H1 (cell line): ENCODE data around the gene DPF1. TPM values are rescaled to one million over a fixed set of nuclear protein-coding genes. Genes with fewer than 3 reads are reported as not detected.

Source experiments
- CTCF ChIA-PET: fragments of 300-600 bp; sonication (Branson Sonifier 250); formaldehyde crosslinking; loops from one replicate; lab custom pipeline; 2021; ENCODE audit not compliant: partially characterized antibody; lab: Charles Lee
- POLR2A ChIA-PET: fragments of 300-600 bp; sonication (Branson Sonifier 250); formaldehyde crosslinking; loops from one replicate; lab custom pipeline; 2021; ENCODE audit warnings: inconsistent platforms; ENCODE audit not compliant: partially characterized antibody; lab: Charles Lee
- DNase-seq, 2 experiments: peaks; one replicate each; pipeline versions ENCODE4 v3.0.0 to v3.0.0-alpha.2; 2010 to 2022; ENCODE audit warnings: low spot score in 2 of 2, low read depth in 1 of 2, mixed read lengths in 1 of 2
- FAIRE-seq: peaks from 2 replicates; lab custom pipeline; 2011; peaks lifted over from hg19 to GRCh38; lab: Jason Lieb, UNC
- H2AFZ ChIP-seq: 2 replicates; pipeline ENCODE4 v1.8.1; 2012; ENCODE audit warnings: low read length, inconsistent platforms
- H2AK5ac ChIP-seq: 2 replicates; pipeline ENCODE4 v1.6.1; 2013; ENCODE audit warnings: low read depth, low read length
- H2BK120ac ChIP-seq: replicated peaks from 2 replicates; pipeline ENCODE3; 2013; ENCODE audit warnings: low read depth, low read length, inconsistent platforms
- H2BK12ac ChIP-seq: 2 replicates; pipeline ENCODE4 v1.6.1; 2013; ENCODE audit warnings: low read depth, low read length
- H2BK15ac ChIP-seq: 2 replicates; pipeline ENCODE4 v1.6.1; 2013; ENCODE audit warnings: low read length
- H2BK20ac ChIP-seq: 2 replicates; pipeline ENCODE4 v1.6.1; 2013; ENCODE audit warnings: low read length
- H2BK5ac ChIP-seq: 2 replicates; pipeline ENCODE4 v1.6.1; 2013; ENCODE audit warnings: low read depth, low read length
- H3K14ac ChIP-seq: 2 replicates; pipeline ENCODE4 v1.6.1; 2013; ENCODE audit warnings: inconsistent platforms; ENCODE audit not compliant: insufficient read length
- H3K18ac ChIP-seq: 2 replicates; pipeline ENCODE4 v1.6.1; 2013; ENCODE audit warnings: low read length; ENCODE audit errors: extremely low read depth
- H3K23ac ChIP-seq: 2 replicates; pipeline ENCODE4 v1.6.1; 2013; ENCODE audit warnings: inconsistent platforms; ENCODE audit not compliant: insufficient read length
- H3K23me2 ChIP-seq: 2 replicates; pipeline ENCODE4 v1.6.1; 2013; ENCODE audit warnings: low read depth, low read length
- H3K27ac ChIP-seq: 2 replicates; pipeline ENCODE4 v1.6.1; 2011; ENCODE audit warnings: low read depth, low read length, inconsistent platforms
- H3K27me3 ChIP-seq, 4 experiments: replicated peaks in 1 of 4; 1 replicate in 1 of 4; 2 replicates in 3 of 4; pipeline versions ENCODE4 v1.6.1 to v1.8.1; 2011 to 2013; ENCODE audit warnings: low read length in 3 of 4, mild to moderate bottlenecking in 3 of 4, inconsistent platforms in 2 of 4, mixed read lengths in 2 of 4, moderate library complexity in 1 of 4; ENCODE audit not compliant: control insufficient read depth in 3 of 4, insufficient read depth in 3 of 4; ENCODE audit errors: extremely low read depth in 1 of 4
- H3K36me3 ChIP-seq, 4 experiments: 2 replicates each; pipeline versions ENCODE4 v1.6.1 to v1.8.1; 2011 to 2013; ENCODE audit warnings: mild to moderate bottlenecking in 4 of 4, low read length in 3 of 4, moderate library complexity in 2 of 4, control low read depth in 1 of 4, inconsistent platforms in 1 of 4; ENCODE audit not compliant: insufficient read depth in 4 of 4, control insufficient read depth in 2 of 4
- H3K4ac ChIP-seq: replicated peaks from 2 replicates; pipeline ENCODE3; 2013; ENCODE audit warnings: low read length, low read depth, mixed read lengths, inconsistent platforms; ENCODE audit not compliant: insufficient read length
- H3K4me1 ChIP-seq, 4 experiments: replicated peaks in 1 of 4; 1 replicate in 1 of 4; 2 replicates in 3 of 4; pipeline versions ENCODE4 v1.6.1 to v1.8.1; 2011 to 2013; ENCODE audit warnings: low read length in 3 of 4, inconsistent platforms in 2 of 4, mixed read lengths in 1 of 4; ENCODE audit not compliant: insufficient read depth in 4 of 4, control insufficient read depth in 3 of 4
- H3K4me2 ChIP-seq, 2 experiments: 2 replicates each; pipeline versions ENCODE4 v1.6.1 to v1.8.1; 2011 to 2013; ENCODE audit warnings: low read depth in 2 of 2, low read length in 2 of 2, control low read depth in 1 of 2, inconsistent platforms in 1 of 2, mild to moderate bottlenecking in 1 of 2; ENCODE audit not compliant: insufficient read depth in 1 of 2
- H3K4me3 ChIP-seq, 4 experiments: fragments of 200-600, 300-600 bp in 1 of 4; sonication (generic), shearing (Covaris generic), sonication (Bioruptor Twin) in 1 of 4; 2 replicates each; pipeline versions ENCODE4 v1.5.1 to v1.8.1; 2011 to 2016; ENCODE audit warnings: low read length in 4 of 4, low read depth in 3 of 4, control low read depth in 2 of 4, inconsistent platforms in 2 of 4, mild to moderate bottlenecking in 2 of 4, mixed read lengths in 1 of 4, moderate library complexity in 1 of 4; ENCODE audit not compliant: insufficient read depth in 2 of 4; ENCODE audit errors: extremely low read depth in 1 of 4
- H3K56ac ChIP-seq: replicated peaks from 2 replicates; pipeline ENCODE3; 2013; ENCODE audit warnings: low read depth, mild to moderate bottlenecking, mixed read lengths, low read length, inconsistent platforms; ENCODE audit not compliant: insufficient read length
- H3K79me1 ChIP-seq: 2 replicates; pipeline ENCODE4 v1.6.1; 2013; ENCODE audit warnings: low read depth, low read length, control low read depth
- H3K79me2 ChIP-seq, 2 experiments: 2 replicates each; pipeline versions ENCODE4 v1.6.1 to v1.8.1; 2012 to 2013; ENCODE audit warnings: low read length in 2 of 2, mild to moderate bottlenecking in 2 of 2, inconsistent platforms in 1 of 2; ENCODE audit not compliant: insufficient read depth in 2 of 2, control insufficient read depth in 1 of 2
- H3K9ac ChIP-seq, 4 experiments: replicated peaks in 1 of 4; 1 replicate in 1 of 4; 2 replicates in 3 of 4; pipeline versions ENCODE4 v1.6.1 to v1.8.1; 2011 to 2013; ENCODE audit warnings: low read depth in 3 of 4, low read length in 3 of 4, control low read depth in 2 of 4, mild to moderate bottlenecking in 2 of 4, moderate library complexity in 2 of 4, inconsistent platforms in 1 of 4; ENCODE audit errors: extremely low read depth in 1 of 4
- H3K9me3 ChIP-seq, 2 experiments: 2 replicates each; pipeline versions ENCODE4 v1.6.1 to v1.8.1; 2012 to 2013; ENCODE audit warnings: mild to moderate bottlenecking in 2 of 2, moderate library complexity in 2 of 2, control low read depth in 1 of 2, inconsistent platforms in 1 of 2, low read depth in 1 of 2, low read length in 1 of 2, mixed read lengths in 1 of 2; ENCODE audit not compliant: insufficient read depth in 2 of 2
- H4K20me1 ChIP-seq, 2 experiments: replicated peaks in 1 of 2; 2 replicates each; pipeline versions ENCODE3 to v1.8.1; 2011 to 2013; ENCODE audit warnings: inconsistent platforms in 2 of 2, low read length in 2 of 2, mild to moderate bottlenecking in 1 of 2; ENCODE audit not compliant: insufficient read depth in 2 of 2, control insufficient read depth in 1 of 2
- H4K5ac ChIP-seq: 2 replicates; pipeline ENCODE4 v1.6.1; 2013; ENCODE audit warnings: low read length, low read depth, mixed read lengths, inconsistent platforms; ENCODE audit not compliant: insufficient read length
- H4K8ac ChIP-seq: 2 replicates; pipeline ENCODE4 v1.8.0; 2013; ENCODE audit warnings: mild to moderate bottlenecking, moderate library complexity, low read length, inconsistent platforms; ENCODE audit not compliant: insufficient read depth; ENCODE audit errors: extremely low read depth
- H4K91ac ChIP-seq: replicated peaks from 2 replicates; pipeline ENCODE3; 2013; ENCODE audit warnings: low read length, mixed read lengths, inconsistent platforms; ENCODE audit not compliant: insufficient read length
- RBBP5 ChIP-seq: IDR thresholded peaks from 2 replicates; pipeline ENCODE4 v1.7.1; 2012; ENCODE audit warnings: low read depth, mild to moderate bottlenecking, inconsistent platforms, low read length, moderate library complexity, borderline replicate concordance
- WGBS, 2 experiments: shearing (Covaris generic) in 1 of 2; methylation state at CpG; one replicate each; pipeline versions ENCODE4 v1.1.6 to v1.1.7; 2013 to 2015; ENCODE audit warnings: low lambda C conversion rate in 2 of 2, mixed read lengths in 2 of 2, inconsistent platforms in 1 of 2, low coverage in 1 of 2, missing lambda C conversion rate in 1 of 2; ENCODE audit not compliant: insufficient replicate concordance in 2 of 2, insufficient coverage in 1 of 2, insufficient read length in 1 of 2; ENCODE audit errors: extremely low coverage in 1 of 2, missing lambda C conversion rate in 1 of 2; 5-methylcytosine and 5-hydroxymethylcytosine counted together
- polyA plus RNA-seq, 7 experiments: library from polyadenylated mRNA; depleted of rRNA in 3 of 7; stranded (reverse) in 5 of 7; unstranded in 2 of 7; fragments of >200 nt in 5 of 7; fragments of 200-250 nt in 2 of 7; gene quantifications; 1 replicate in 5 of 7; 2 replicates in 1 of 7; 4 replicates in 1 of 7; pipeline versions ENCODE4 v1.2.1 to v1.2.3, GENCODE V29; 2011 to 2013; ENCODE audit warnings: missing spikeins in 2 of 7, mixed read lengths in 2 of 7
- total RNA-seq: library from RNA; stranded (reverse); fragmentation: NEBNext Ultra II Directional; extraction: Animal tissue kit (Norgen Biotek cat#: 25700); gene quantifications from 2 replicates; pipeline ENCODE4 v1.2.1, GENCODE V29; 2021
- TF ChIP-seq, protein P1 (sequence below): IDR thresholded peaks from 2 replicates; pipeline ENCODE4 v1.6.1; 2012; ENCODE audit warnings: inconsistent platforms

Gene DPF1
- total and polyA plus RNA-seq, 2 of the 8 experiments (the other 6 are each of a cell fraction or from before 2014, with no cell fraction given): 12.9 to 15.6 TPM

DNA sequence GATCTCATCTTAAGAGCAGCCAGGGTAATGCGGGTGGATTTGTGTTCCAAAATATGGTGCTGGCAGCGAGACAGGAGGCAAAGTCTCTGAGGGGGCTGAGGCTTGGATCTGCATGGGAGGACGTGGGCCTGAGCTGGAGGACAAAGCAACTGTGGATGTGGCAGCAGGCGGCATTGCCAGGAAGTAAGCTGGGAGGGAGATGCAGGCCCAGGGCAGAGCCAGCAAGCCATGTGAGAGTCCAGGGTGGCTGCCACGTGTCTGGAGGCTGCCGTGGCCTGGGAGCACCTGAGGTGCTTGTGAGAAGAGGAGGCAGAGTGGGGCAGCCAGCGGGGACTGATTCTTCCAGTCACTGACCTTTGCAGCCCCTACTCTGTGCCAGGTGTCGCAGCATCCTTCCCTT is 52.0 kb downstream of the DPF1 start:
- no peaks in the 10 kb centered on the region for H3K9me3 ChIP-seq
- no peak overlapping the region for H3K27ac ChIP-seq
- 0 out of 2 replicates have a peak overlapping the region, but pooled peaks have one; percentile 60 for H2BK12ac ChIP-seq
- no peak overlapping the region for H2AFZ ChIP-seq
- CTCF ChIA-PET: interaction anchor here (1.2 to 1.6 kb wide), 2 partner anchors 30 to 38 kb away, joined by 3 to 6 read pairs; no protein-coding TSS in a partner anchor
- TF ChIP-seq RBBP5: no peak
- TF ChIP-seq, protein P1, sequence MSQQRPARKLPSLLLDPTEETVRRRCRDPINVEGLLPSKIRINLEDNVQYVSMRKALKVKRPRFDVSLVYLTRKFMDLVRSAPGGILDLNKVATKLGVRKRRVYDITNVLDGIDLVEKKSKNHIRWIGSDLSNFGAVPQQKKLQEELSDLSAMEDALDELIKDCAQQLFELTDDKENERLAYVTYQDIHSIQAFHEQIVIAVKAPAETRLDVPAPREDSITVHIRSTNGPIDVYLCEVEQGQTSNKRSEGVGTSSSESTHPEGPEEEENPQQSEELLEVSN: no peak
- no peak for DNase-seq
- no peak overlapping the region for H2BK120ac ChIP-seq
- H3K79me2 ChIP-seq: no peaks in the 10 kb centered on the region
- H3K23me2 ChIP-seq: no peaks in the 10 kb centered on the region; the same call in 1 of the 2 replicates
- no peak overlapping the region for H4K5ac ChIP-seq
- H3K56ac ChIP-seq: no peak overlapping the region
- H3K36me3 ChIP-seq: no peaks in the 10 kb centered on the region; a peak in 1 of 8 replicates
- no peak overlapping the region for H3K23ac ChIP-seq
- no peak overlapping the region for H3K9ac ChIP-seq
- POLR2A ChIA-PET: no interaction called here
- no peak overlapping the region for H3K4ac ChIP-seq
- 88% methylated on average over 8 of the region's 8 CpGs; no CpG with 5 or more reads in 1 of the 2 experiments for WGBS, 2 experiments
- no peak overlapping the region for H3K4me3 ChIP-seq
- H2BK15ac ChIP-seq: no peak overlapping the region
- no peak overlapping the region; the same call in 1 of the 2 replicates for H4K8ac ChIP-seq
- no peak overlapping the region for H2BK20ac ChIP-seq
- no peak overlapping the region for H2AK5ac ChIP-seq
- H3K79me1 ChIP-seq: no peaks in the 10 kb centered on the region
- no peak overlapping the region for H3K18ac ChIP-seq
- no peak overlapping the region for H4K91ac ChIP-seq
- H2BK5ac ChIP-seq: 0 out of 2 replicates have a peak overlapping the region, but pooled peaks have one; percentile 20
- peaks cover 2 to 10% (median 4%) of the 10 kb centered on the region in 4 experiments for H3K4me1 ChIP-seq
- H3K14ac ChIP-seq: no peak overlapping the region
- no peaks in the 10 kb centered on the region for H3K27me3 ChIP-seq
- FAIRE-seq: no peak
- no peaks in the 10 kb centered on the region for H4K20me1 ChIP-seq
- H3K4me2 ChIP-seq: no peak overlapping the region
